Chondrocyte (in vitro differentiated cells): ENCODE results near the gene TSPAN18. TPM values are rescaled to one million over a fixed set of nuclear protein-coding genes. Genes with fewer than 3 reads are reported as not detected.

Experiments used
- DNase-seq: peaks from one replicate; pipeline ENCODE4 v3.0.0; 2021; ENCODE audit warnings: mixed read lengths, low spot score
- H3K27ac Mint-ChIP-seq: one replicate; pipeline ENCODE4 v1.8.0; 2021; ENCODE audit warnings: mild to moderate bottlenecking, moderate library complexity, mixed read lengths; ENCODE audit not compliant: unreplicated experiment
- H3K27me3 Mint-ChIP-seq: 2 replicates; pipeline ENCODE4 v1.8.0; 2021; ENCODE audit warnings: low read depth, mixed read lengths
- H3K36me3 Mint-ChIP-seq: 2 replicates; pipeline ENCODE4 v1.8.0; 2021; ENCODE audit warnings: low read depth, mixed read lengths
- H3K4me1 Mint-ChIP-seq: 2 replicates; pipeline ENCODE4 v1.8.0; 2021; ENCODE audit warnings: low read depth, mild to moderate bottlenecking, mixed read lengths
- H3K4me3 Mint-ChIP-seq: one replicate; pipeline ENCODE4 v1.8.0; 2021; ENCODE audit warnings: mild to moderate bottlenecking, moderate library complexity, mixed read lengths; ENCODE audit not compliant: unreplicated experiment
- H3K9me3 Mint-ChIP-seq: 2 replicates; pipeline ENCODE4 v1.8.0; 2021; ENCODE audit warnings: low read depth, mixed read lengths
- total RNA-seq: library from RNA; stranded (reverse); gene quantifications from 3 replicates; pipeline ENCODE4 v1.2.1, GENCODE V29; 2021
- TF ChIP-seq, protein P1 (sequence below): fragments of 200-600 bp; sonication (generic); IDR thresholded peaks from 2 replicates; pipeline ENCODE4 v1.5.0; 2021; ENCODE audit warnings: antibody characterized with exemption, mild to moderate bottlenecking, moderate library complexity

The TSPAN18 gene
- total RNA-seq, 1 donor from 2014 or later: 4.0 TPM

DNA sequence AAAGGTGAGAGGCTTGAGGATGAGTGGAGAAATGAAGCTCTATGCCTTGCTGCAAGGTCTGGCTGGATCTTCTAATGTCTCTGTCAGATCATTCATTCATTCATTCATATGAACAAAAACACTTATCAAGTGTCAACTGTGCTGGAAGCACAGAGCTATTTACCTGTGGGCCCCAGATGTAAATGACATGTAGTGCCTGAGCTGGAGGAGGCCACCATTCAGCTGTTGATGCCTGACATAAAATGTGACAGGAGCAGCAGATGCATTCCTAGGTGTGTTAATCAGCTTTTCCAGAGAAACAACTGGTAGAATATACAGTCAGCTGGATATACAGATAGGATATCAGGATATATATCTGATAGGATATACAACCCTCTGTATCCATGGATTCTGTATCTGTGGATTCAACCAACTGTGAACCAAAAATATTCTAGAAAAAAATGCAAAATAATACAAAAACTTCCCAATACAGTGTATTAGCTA, 44.5 kb downstream of the TSPAN18 start:
- no peak overlapping the region for H3K27ac Mint-ChIP-seq
- no peak overlapping the region for H3K4me3 Mint-ChIP-seq
- H3K9me3 Mint-ChIP-seq: peaks cover 10% of the 10 kb centered on the region
- no peaks in the 10 kb centered on the region for H3K27me3 Mint-ChIP-seq
- no peak for DNase-seq
- H3K4me1 Mint-ChIP-seq: peaks cover 18% of the 10 kb centered on the region
- TF ChIP-seq, protein P1, sequence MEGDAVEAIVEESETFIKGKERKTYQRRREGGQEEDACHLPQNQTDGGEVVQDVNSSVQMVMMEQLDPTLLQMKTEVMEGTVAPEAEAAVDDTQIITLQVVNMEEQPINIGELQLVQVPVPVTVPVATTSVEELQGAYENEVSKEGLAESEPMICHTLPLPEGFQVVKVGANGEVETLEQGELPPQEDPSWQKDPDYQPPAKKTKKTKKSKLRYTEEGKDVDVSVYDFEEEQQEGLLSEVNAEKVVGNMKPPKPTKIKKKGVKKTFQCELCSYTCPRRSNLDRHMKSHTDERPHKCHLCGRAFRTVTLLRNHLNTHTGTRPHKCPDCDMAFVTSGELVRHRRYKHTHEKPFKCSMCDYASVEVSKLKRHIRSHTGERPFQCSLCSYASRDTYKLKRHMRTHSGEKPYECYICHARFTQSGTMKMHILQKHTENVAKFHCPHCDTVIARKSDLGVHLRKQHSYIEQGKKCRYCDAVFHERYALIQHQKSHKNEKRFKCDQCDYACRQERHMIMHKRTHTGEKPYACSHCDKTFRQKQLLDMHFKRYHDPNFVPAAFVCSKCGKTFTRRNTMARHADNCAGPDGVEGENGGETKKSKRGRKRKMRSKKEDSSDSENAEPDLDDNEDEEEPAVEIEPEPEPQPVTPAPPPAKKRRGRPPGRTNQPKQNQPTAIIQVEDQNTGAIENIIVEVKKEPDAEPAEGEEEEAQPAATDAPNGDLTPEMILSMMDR: no peak
- peaks cover 2% of the 10 kb centered on the region for H3K36me3 Mint-ChIP-seq

DNA sequence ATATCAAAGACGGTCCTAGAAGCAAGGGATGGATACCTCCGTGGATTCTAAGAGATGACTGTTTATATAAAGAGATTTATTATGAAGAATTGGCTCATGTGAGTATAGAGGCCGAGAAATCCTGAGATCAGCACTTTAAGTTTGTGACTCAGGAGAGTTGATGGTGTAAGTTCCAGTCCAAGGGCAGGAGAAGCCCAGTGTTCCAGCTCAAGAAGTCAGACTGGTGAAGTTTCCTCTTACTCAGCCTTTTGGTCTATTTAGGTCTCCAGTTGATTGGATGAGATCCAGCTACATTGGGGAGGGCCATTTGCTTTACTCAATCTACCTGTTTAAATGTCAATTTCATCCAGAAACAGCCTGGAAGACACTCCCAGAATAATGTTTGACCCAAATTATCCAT, 45.1 kb downstream of the TSPAN18 start:
- H3K27ac Mint-ChIP-seq: no peak overlapping the region
- H3K4me1 Mint-ChIP-seq: peaks cover 13% of the 10 kb centered on the region
- TF ChIP-seq, protein P1: no peak
- peaks cover 10% of the 10 kb centered on the region for H3K9me3 Mint-ChIP-seq
- H3K4me3 Mint-ChIP-seq: no peak overlapping the region
- H3K27me3 Mint-ChIP-seq: no peaks in the 10 kb centered on the region
- H3K36me3 Mint-ChIP-seq: peaks cover 2% of the 10 kb centered on the region
- no peak for DNase-seq

DNA sequence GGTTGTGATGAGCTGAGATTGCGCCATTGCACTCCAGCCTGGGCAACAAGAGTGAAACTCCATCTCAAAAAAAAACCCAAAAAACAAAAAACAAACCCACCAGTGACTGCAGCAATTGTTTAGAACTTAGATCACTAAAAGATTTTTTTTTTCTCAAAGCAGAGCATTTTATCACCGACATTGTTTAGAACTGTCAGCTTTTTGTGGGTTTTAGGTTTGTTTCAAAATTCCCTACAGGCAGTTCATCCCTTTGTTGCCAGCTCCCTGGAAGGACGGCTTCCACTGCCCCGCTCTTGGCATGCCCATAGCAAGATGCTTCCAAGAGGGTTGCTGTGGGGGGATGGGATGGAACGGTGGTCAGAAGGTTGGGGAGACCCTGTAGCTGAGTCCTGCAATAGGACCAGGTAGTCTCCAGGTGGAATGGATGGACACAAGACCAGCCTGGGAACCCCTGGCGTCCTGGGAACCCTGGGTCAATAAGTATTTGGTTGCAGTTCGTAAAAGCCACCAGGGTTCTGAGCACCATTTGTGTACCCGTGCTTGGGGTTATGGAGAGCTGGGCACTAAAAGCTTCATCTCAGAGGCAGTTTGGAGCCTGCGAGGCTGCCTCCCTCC, 46.7 kb downstream of the TSPAN18 start:
- TF ChIP-seq, protein P1: no peak
- Mint-ChIP-seq H3K4me3 (no peak overlapping the region), H3K27ac (no peak overlapping the region), H3K9me3 (peaks cover 1% of the 10 kb centered on the region), H3K27me3 (no peaks in the 10 kb centered on the region), H3K4me1 (peaks cover 7% of the 10 kb centered on the region), H3K36me3 (no peaks in the 10 kb centered on the region)
- DNase-seq: no peak

DNA sequence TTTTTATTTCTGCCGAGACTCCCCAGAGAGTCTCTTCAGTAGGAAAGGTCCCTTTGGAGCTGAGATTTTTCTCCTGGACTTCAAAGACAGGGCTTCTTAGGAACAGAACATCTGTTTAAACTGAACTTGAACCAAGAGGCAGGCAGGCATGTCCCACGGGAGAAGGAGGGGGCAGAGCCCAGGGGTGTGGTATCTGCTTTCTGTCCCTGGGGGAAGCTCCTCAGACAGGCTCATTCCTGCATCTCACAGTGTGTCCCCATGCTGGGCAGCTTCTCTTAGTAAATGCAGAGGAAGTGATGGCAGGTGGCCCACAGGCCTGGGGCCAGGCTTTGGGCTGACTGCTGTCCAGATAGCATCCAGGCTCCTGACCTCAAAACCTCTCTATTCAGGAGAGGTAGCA, 47.3 kb downstream of the TSPAN18 start:
- peaks cover 7% of the 10 kb centered on the region for H3K4me1 Mint-ChIP-seq
- DNase-seq: no peak
- no peaks in the 10 kb centered on the region for H3K36me3 Mint-ChIP-seq
- no peak overlapping the region for H3K4me3 Mint-ChIP-seq
- H3K9me3 Mint-ChIP-seq: no peaks in the 10 kb centered on the region
- no peak overlapping the region for H3K27ac Mint-ChIP-seq
- no peaks in the 10 kb centered on the region for H3K27me3 Mint-ChIP-seq
- TF ChIP-seq, protein P1: no peak

DNA sequence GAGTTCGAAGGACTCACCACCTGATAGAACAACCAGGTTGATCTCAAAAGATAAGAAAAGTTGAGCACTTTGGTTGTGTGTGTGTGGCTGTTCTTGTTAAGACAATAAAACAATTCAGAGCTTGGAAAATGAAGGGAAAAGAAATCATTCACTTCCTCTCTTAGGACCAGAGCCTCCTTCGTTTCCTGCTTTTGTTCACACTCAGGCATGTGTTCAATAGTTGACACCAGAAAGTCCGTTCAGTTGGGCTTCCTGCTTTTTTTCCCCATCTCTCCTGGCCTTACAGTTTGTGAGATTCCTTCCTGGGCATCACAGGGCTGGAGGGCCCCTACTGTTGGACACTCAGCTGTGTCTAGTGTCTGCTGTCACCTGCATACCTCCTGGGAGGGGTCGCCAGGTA, 48.0 kb downstream of the TSPAN18 start:
- Mint-ChIP-seq H3K4me1 (peaks cover 7% of the 10 kb centered on the region), H3K9me3 (no peaks in the 10 kb centered on the region), H3K27me3 (no peaks in the 10 kb centered on the region), H3K36me3 (no peaks in the 10 kb centered on the region), H3K27ac (no peak overlapping the region), H3K4me3 (no peak overlapping the region)
- TF ChIP-seq, protein P1: no peak
- no peak for DNase-seq
